IPS DF 4.7 (cell line): ENCODE data around the gene WAPL.

Source experiments
- DNase-seq: peaks from one replicate; pipeline ENCODE4 v3.0.0-alpha.2; 2013; ENCODE audit warnings: low spot score; ENCODE audit errors: extremely low read depth

WAPL gene

GRCh38 chr10:86413046-86413728, 108.4 kb downstream of the WAPL start:
- no peak for DNase-seq

- no peak for DNase-seq
Measured at GRCh38 chr10:86411852-86412560, 109.6 kb downstream of the WAPL start.

DNA sequence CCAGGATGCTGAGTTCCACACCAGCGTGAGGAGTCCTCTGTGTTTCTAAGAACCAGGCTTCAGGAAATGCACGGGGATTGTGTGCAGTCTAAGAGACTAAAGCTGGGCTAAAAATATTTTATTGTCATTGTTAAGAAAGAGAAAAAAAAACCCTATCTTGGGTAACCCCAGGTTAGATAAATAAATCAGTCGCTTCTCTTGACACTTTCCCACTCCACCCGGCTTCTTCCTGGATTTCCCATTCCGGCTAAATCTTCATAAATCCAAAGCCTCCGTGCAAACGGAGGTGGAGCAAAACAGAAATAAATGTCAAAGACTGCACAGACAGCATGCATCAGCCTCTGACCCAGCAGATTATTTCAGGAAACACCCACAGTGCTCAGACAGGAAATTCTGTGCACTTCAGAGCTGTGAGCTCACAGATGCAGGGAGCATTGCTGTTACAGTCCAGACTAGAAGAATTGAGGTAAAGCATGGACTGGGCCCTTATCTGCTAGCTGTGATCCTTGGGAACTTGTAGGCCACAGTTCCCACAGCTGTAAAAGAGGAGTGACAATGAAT, 110.2 kb downstream of the WAPL start:
- DNase-seq: no peak

GRCh38 chr10:86410542-86411124, 111.0 kb downstream of the WAPL start:
- DNase-seq: no peak

DNA sequence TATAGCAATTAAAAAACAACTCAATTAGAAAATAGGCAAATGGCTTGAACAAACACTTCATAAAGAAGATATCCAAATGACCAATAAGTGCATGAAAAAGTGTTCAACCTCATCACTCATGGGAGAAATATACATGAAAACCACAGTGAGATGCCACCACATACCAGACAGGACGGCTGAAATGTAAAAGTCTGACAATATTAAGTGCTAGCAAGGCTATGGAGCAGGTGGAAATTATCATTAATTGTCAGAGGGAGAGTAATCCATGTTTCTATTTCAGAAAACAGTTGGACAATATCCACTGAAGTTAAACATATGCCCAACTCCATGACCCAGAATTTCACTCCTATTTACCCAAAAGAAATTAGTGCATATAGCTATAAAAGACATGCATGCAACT, 112.4 kb downstream of the WAPL start:
- DNase-seq: no peak

DNA sequence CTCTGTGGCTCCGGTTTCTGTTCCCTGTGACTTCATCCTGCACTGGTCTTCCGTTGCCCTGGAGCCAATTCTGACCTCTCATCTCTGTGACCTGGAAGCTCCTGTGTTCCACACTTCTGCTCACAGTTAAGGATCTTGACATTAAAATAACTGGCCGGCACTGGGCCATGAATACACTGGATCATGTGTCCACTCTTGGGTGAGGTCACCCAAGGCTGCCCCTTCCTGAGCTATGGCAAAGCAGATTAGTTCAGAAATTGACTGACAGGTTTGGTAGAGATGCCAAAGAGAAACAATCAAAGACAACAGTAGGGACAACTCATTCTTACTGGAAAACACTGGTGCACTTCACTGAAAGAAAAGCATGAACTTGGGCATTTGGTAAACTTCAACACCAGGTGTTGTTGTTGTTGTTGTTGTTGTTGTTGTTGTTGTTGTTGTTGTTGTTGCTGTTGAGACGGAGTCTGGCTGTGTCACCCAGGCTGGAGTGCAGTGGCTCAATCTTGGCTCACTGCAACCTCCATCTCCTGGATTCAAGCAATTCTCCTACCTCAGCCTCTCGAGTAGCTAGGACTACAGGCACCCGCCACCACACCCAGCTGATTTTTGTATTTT, 118.3 kb downstream of the WAPL start:
- DNase-seq: no peak

DNA sequence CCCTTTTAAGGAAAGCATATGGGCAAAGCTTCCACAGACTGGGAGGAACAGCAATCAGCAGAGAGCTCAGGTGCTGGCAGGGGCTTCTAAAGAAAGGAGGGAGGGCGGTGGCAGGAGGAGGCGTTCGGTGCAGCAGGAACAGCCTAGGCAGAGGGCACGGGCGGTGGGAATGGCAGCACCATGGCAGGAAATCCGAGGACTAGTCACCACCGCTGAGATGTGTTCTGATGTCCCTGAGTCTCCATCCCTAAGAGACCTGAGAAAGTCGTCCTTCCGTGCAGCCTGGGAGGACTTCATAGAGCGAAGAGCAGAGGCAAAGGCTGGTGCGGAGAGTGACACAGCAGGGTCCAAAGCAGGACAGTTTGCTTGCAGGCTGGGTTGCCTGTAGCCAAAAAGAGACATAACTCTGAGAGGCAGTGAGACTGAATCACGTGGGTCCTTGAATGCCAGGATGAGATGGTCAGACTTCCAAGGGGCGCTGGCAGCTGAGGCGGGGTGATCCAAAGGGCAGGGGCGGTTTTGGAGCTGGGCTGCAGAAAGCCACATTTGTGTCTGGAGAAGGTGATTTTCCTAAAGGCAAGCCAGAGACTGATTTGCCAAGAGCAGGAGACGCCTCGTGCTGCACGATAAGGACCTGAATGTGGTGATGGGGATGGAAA, 119.2 kb downstream of the WAPL start:
- no peak for DNase-seq

- DNase-seq: no peak
Measured at GRCh38 chr10:86401588-86402282, 119.9 kb downstream of the WAPL start.

DNA sequence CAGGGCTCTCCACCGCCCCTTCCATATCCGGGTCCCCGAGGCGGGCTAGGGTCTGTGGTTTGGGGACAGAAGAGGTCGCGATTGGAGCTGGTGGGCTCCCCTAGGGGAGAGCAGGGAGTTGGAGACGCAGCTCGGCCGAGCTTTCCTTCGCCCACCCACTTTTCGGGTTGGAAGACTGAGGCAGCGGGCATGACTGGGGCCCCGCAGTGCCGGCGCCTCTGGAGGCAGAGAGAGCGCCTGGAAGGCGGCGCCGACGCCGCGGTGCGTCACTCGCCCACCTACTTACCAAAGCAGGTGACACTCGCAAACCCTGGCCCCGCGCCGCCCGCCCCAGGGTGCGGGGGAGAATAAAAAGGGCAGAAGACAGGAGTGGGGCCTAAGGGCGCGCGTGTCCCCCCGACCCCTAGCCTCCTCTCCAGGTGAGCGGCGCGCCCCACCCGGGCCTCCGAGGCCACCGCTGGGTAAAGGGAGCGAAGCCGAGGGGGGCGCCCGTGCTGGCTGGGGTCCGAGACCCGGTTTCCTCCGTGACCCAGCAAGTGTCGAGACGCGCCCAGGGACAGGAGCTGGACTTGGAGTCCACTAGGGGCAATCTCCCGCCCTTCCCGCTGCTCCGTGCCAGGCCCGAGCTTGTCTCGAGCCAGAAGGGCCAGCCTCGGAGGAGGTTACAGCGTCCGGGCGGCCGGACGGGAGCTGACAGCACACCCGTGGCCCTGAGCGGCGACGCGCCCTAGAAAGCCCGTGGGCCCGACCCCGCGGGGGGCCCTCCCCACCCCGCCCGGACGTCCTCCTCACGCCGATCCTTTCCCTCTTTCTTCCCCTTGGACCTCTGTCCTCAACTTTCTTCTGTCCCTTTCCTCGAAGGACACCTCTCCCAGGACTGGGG, 120.6 kb downstream of the WAPL start:
- DNase-seq: no peak

- peak; percentile 87 for DNase-seq
Measured at GRCh38 chr10:86399879-86400704, 121.5 kb downstream of the WAPL start.

DNA sequence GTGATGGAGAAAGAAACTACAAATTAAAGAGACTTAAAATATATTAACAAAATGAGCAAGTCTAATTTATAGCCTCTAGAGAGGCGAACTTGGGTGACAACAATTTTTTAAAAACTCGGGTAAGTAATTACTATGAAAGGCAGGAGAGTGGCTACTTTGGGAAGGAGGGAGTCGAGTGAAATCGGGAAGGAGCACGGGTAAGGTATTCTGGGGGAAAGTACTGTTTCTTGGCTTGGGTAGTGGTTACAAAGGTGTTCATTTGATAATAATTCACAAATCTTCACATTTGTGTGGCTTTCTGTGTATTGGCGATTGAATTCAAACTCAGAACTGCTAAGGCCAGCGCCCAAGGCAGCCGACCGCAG, 122.1 kb downstream of the WAPL start:
- DNase-seq: no peak

DNA sequence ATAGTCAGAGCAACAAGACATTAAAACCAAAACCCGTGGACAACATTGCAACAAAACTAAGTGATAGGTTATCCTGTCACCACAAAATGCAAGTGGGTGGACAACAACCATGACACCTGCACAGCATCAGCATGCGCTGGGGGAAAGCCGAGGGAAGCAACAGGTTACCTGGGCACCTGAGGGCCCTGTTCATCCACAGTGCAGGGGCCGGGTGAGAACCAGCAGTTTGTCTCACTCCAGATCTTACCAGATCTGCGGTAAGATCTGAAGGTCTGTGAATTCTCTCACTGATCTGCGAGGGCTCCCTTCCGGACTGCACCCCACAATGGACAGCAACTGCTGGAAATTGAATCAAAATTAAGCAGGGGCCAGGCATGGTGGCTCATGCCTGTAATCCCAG, 124.5 kb downstream of the WAPL start:
- no peak for DNase-seq

DNA sequence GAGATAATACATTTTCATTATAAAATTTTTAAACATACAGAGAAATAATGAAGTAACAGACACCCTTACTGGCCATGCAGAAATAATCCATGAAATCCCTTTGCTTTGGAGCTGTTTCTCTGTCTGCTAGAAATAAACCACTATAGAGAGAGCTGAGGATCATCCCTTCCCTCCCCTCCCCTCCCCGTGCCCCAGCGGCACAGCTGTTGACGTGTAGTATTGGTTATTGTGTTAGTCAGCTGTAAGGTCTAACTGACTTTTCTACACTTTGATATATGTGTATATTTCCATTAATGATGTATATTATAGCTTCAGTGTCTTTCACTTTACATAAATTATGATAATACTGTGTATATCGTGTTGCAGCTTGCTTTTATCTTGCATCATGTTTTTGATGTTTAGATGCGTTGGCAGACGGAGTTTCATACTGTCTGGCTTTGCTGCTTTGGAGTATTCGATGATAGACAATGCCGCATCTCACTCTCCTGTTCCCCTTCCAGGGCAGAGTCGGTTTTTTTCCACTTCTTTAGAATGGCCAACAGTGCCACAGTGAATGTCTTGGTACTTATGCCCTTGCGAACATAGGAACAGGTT, 127.6 kb downstream of the WAPL start:
- DNase-seq: no peak

DNA sequence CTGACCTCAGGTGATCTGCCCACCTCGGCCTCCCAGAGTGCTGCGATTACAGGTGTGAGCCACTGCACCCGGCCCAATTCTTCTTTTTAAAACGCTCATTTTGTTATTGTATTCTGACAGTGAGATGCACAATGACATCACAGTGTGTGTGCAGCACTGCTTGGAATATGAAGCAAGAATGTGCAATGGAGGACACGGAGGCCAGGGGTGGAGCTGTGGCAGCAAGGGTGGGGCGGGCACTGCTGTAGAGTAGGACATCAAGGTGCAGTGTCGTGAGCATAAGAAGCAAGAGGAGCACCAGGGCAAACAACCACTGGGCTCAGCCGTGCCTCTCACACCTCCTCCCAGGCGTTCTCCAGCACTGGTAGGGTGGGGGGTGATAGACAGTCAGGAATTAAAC, 128.2 kb downstream of the WAPL start:
- no peak for DNase-seq

- DNase-seq: no peak
Measured at GRCh38 chr10:86392723-86393094, 128.9 kb downstream of the WAPL start.

DNA sequence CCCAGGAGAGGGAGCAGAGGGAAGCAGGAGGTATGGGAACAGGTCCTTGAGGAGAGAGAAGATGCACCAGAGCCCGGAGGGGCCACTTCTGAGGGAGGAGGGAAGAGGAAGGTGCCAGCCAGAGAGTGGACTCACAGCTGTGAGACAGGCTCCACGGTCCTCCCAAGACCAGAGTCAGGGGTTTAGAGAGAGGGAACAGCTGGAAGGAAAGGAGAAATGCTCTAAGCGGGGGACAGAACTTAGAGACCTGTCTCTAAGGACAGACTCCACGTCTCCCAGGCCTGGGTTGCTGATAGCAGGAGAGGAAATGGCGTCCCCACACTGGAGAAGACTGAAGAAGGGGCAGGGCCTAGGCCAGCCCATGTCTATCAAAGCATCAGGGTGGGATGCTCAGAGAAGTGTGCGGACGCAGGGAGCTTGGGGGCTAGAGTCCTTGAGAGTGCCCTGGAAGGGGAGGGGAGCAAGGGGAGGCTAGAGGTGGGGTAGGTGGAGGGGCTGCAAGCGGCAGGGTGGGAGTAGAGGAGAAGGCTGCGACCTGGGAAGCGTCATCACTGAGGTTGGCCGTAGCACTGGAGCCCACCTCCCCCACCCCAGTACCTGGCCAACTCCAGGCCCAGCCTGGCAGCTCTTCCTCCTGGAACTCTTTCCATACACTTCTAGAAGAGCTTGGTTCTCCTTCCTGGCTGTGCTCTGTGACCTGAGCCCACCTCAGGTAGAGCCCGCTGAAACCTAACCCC, 129.4 kb downstream of the WAPL start:
- no peak for DNase-seq

GRCh38 chr10:86391236-86391840, 130.3 kb downstream of the WAPL start:
- no peak for DNase-seq
